GM12864 (cell line): ENCODE data around the gene BRAF.

Experiments used
- DNase-seq: peaks from one replicate; pipeline ENCODE4 v3.0.0-alpha.2; 2011; ENCODE audit warnings: low read depth
- H3K4me3 ChIP-seq: 2 replicates; pipeline ENCODE4 v1.5.1; 2011; ENCODE audit warnings: mild to moderate bottlenecking, low read depth, low read length, control low read depth
- CTCF ChIP-seq: IDR thresholded peaks from 2 replicates; pipeline ENCODE4 v1.5.1; 2011; ENCODE audit warnings: low read depth, mild to moderate bottlenecking, moderate library complexity, low read length, control low read depth, inconsistent platforms; ENCODE audit errors: missing control alignments

Gene BRAF

DNA sequence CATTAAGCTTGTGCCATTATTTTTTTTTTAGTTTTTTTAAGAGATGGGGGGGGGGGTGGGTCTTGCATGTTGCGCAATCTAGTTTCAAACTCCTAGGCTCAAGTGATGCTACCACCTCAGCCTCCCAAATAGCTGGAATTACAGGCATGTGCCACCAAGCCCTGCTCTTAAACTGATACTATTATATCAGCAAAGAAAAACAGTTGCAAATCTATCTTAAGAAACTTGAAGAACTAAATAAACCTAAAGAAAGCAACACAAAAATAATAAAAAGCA, 47.5 kb downstream of the BRAF start:
- TF ChIP-seq CTCF = no peak
- no peak for DNase-seq
- no peak overlapping the region for H3K4me3 ChIP-seq

GRCh38 chr7:140876519-140877248, 48.0 kb downstream of the BRAF start:
- TF ChIP-seq CTCF = no peak
- no peak for DNase-seq

DNA sequence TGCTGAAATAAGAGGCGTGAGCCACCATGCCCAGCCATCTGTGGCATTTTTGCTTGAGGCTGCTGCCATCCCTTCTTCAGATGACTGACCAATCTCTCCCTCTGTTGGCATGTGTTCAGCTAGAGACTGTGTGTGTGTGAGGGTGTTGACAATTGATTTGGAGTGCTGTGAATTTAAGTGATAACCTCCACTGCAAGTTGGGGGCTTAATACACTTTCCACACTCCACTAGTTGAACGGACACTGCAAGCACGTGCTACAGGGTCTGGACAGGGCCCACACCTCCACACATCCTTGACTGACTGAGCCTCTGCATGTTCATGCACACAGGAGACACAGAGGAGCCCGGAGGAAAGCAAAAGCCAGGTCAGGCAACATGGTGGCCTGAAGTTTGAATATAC, 51.3 kb downstream of the BRAF start:
- no peak overlapping the region for H3K4me3 ChIP-seq
- DNase-seq = no peak
- TF ChIP-seq CTCF = no peak

More at GRCh38 chr7:140876519-140877248, 48.0 kb downstream of the BRAF start:
- H3K4me3 ChIP-seq = no peak overlapping the region

DNA sequence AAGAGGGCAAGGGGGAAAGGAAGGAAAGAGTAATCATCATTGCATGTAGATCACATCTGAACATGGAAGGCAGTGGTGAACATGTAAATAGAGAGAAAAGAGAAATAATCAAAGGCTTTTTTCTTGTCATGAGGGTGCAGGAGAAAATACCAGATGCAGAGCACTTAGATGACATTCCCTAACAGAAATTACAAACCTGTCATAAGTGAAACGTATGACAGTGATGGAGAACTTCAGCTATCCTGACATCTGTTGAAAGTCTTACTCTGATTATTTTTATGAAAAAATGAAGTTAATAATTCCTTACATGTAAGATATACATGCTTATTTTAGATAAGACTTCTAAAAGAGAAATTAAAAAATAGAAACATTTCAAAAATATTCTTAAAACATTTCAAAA, 54.7 kb downstream of the BRAF start:
- no peak overlapping the region for H3K4me3 ChIP-seq
- no peak for DNase-seq
- TF ChIP-seq CTCF = no peak

DNA sequence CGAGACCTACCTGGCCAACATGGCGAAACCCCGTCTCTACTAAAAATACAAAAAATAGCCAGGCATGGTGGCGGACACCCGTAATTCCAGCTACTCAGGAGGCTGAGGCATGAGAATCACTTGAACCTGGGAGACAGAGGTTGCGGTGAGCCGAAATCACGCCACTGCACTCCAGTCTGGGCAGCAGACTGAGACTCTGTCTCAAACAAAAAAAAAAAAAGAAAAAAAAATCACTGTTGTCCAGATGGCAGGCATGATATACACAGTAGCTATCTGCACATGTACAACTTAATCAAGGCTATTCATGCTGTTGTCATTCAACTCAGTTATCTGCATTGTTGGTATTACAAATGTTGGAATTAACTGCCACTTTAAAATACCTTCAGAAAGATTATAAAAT, 55.3 kb downstream of the BRAF start:
- TF ChIP-seq CTCF = no peak
- H3K4me3 ChIP-seq = no peak overlapping the region
- DNase-seq = no peak

GRCh38 chr7:140867467-140868462, 57.0 kb downstream of the BRAF start:
- H3K4me3 ChIP-seq = no peak overlapping the region
- TF ChIP-seq CTCF = no peak
- no peak for DNase-seq

DNA sequence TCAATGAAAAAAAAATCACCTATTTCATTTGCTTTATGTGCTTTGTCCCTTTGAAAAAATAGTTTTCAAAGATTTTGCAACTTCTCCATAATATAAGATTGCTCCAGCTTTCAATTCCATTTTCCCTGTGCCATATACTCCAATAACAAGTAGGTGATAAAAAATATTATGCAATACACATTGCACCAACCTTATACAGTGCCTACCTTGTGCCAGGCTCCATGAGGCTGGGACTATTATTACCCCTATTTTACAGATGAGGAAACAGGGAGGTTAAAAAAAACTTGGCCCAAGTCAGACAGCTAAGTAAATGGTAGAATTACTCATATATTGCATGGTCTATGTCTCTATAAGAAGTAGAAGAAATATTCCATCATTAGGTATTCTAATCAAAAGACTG, 57.8 kb downstream of the BRAF start:
- DNase-seq = no peak
- no peak for TF ChIP-seq CTCF
- no peak overlapping the region for H3K4me3 ChIP-seq
